ACC112 (cell line): ENCODE data around the gene CCND3.

Experiments
- H2AFZ ChIP-seq: fragments of 200-600 bp; sonication (generic); one replicate; pipeline ENCODE4 v1.6.0; 2017; ENCODE audit warnings: antibody characterized with exemption, low read length; ENCODE audit not compliant: unreplicated experiment
- H3K27ac ChIP-seq: fragments of 200-600 bp; sonication (generic); 2 replicates; pipeline ENCODE4 v1.5.1; 2014; ENCODE audit warnings: low read depth, mild to moderate bottlenecking, antibody characterized with exemption, low read length, moderate library complexity
- H3K27me3 ChIP-seq: fragments of 200-600 bp; sonication (generic); 2 replicates; pipeline ENCODE4 v1.6.1; 2014; ENCODE audit warnings: mild to moderate bottlenecking, antibody characterized with exemption, low read length, moderate library complexity, mixed read lengths; ENCODE audit not compliant: insufficient read depth
- H3K36me3 ChIP-seq: fragments of 200-600 bp; sonication (generic); 2 replicates; pipeline ENCODE4 v1.6.1; 2016; ENCODE audit warnings: mild to moderate bottlenecking, antibody characterized with exemption, low read length, moderate library complexity, mixed read lengths; ENCODE audit not compliant: insufficient read depth
- H3K4me1 ChIP-seq: fragments of 200-600 bp; sonication (generic); one replicate; pipeline ENCODE4 v1.6.1; 2016; ENCODE audit warnings: low read length, mixed read lengths; ENCODE audit not compliant: insufficient read depth, unreplicated experiment, control insufficient read depth
- H3K4me3 ChIP-seq: fragments of 200-600 bp; sonication (generic); 2 replicates; pipeline ENCODE4 v1.5.1; 2014; ENCODE audit warnings: mild to moderate bottlenecking, low read depth, low read length
- H3K79me2 ChIP-seq: fragments of 200-600 bp; sonication (generic); one replicate; pipeline ENCODE4 v1.6.0; 2016; ENCODE audit warnings: low read length; ENCODE audit not compliant: control insufficient read depth, unreplicated experiment, insufficient read depth

Gene CCND3

DNA sequence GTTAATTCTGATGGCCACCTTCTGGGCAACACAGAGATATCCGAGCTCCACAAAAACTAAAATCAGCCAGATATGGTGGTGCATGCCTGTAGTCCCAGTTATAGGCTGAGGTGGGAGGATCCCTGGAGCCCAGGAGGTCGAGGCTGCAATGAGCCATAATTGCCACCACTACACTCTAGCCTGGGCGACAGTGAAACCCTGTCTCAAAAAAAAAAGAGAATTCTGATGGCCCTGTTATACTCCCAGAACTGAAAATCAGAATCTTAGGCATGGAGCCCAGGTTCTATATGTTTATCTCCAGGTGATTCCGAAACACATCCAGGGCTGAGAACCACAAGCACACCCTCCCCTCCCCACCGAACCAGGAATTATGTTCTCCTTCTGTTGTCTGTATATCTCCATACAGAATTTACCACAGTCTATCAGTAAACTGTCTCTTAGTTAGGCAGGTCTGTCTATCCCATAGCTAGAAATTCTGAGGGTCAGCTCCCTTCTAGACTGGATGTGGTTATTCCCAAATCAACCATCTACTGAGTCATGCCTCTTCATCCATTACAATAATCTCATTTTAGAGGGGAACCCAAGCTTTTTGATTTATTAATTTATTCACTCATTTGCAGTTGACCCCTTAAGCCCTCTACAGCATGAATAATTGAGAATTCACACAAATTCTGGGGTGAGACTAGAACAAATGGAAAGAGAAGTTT lies 24.8 kb upstream of the CCND3 start:
- Histone ChIP-seq H3K4me3 (no peak overlapping the region), H3K27ac (peak overlapping the region; percentile 70), H3K27me3 (no peaks in the 10 kb centered on the region), H3K36me3 (no peaks in the 10 kb centered on the region), H2AFZ (no peak overlapping the region), H3K4me1 (peaks cover 39% of the 10 kb centered on the region), H3K79me2 (peaks cover 12% of the 10 kb centered on the region)

DNA sequence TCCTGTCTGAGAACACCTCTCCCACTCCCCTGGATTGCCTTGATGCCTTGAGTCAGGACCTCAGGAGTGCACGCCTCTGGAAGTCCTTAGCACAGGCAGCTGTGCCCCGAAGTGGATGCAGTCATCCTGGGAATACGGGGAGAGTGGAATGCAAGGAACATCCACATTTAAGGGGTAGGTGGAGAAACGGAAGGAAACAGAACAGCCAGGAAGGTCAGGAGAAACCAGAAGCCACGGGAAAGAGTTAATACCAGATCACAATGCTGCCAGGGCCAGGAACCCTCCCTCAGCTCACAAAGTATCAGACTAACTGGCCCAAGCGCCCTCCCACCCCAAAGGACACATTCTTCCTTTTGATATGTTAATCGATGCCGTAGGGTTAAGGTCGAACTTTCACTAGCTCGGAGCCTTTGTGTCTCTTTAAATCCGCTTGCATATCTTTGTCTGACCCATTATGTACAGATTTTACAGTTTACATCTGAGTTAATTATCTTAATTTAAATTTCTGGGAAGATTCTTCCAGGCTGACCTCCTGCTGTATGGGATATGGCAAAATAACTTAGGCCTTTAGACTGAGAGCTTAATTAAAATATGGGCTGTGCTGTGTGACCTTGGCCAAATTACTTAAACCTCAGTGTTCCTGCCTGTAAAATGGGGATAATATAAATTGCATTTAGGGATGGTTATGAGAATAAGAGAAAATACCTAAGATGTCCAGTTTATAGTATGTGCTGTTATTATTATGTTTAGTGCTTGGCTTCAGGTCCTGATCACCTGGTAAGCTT lies 24.0 kb upstream of the CCND3 start:
- Histone ChIP-seq H3K27ac (no peak overlapping the region), H3K4me3 (no peak overlapping the region), H2AFZ (no peak overlapping the region), H3K4me1 (peaks cover 32% of the 10 kb centered on the region), H3K79me2 (peaks cover 10% of the 10 kb centered on the region), H3K36me3 (no peaks in the 10 kb centered on the region), H3K27me3 (no peaks in the 10 kb centered on the region)

DNA sequence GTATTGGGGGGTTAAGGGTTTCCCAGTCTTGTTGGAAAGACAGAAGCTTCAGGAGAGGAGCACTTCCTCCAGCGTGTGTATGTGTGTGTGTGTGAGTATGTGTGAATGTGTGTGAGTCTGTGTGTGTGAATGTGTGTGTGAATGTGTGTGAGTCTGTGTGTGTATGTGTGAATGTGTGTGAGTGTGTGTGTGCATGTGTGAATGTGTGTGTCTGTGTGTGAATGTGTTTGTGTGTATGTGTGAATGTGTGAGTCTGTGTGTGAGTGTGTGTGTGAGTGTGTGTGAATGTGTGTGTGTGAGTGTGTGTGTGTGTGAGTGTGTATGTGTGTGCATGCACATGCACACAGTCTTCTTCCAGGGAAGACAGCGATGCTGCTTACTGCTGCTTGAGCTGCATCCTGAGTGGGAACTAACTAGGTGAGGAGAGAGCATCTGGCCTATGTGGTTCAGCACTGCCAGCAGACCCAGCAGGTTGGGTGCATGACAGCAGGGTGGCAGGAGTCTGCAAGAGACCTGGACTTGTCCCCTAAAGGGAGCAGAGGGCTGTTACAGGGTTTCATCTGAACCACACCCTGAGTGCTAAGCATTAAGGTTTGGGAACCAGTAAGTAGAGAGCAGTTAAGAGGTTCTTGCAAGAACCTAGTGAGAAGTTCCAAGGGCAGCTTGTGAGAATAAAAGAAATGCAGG lies 22.7 kb upstream of the CCND3 start:
- Histone ChIP-seq H3K4me3 (no peak overlapping the region), H3K27me3 (no peaks in the 10 kb centered on the region), H3K36me3 (no peaks in the 10 kb centered on the region), H3K4me1 (peaks cover 29% of the 10 kb centered on the region), H3K79me2 (peaks cover 7% of the 10 kb centered on the region), H3K27ac (no peak overlapping the region), H2AFZ (no peak overlapping the region)

- Histone ChIP-seq H3K27ac (no peak overlapping the region), H3K36me3 (no peaks in the 10 kb centered on the region), H3K4me1 (peaks cover 29% of the 10 kb centered on the region), H2AFZ (no peak overlapping the region), H3K27me3 (no peaks in the 10 kb centered on the region), H3K79me2 (peaks cover 7% of the 10 kb centered on the region), H3K4me3 (no peak overlapping the region)
Observed at GRCh38 chr6:41963371-41963770, 21.8 kb upstream of the CCND3 start.

DNA sequence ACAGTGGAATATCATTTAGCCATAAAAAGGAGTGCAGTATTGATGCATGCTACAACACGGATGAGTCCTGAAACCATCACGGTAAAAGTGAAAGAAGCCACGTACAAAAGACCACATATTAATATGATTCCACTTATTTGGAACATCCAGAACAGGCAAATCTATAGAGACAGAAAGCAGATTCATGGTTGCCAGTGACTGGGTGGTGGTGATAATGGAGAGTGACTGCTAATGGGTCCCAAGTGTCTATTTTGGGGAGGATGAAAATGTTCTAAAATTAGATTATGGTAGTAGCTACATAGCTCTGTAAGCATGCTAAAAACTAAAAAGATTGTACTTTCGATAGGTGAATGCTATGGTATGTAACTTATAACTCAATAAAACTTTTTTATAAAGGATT lies 18.4 kb upstream of the CCND3 start:
- Histone ChIP-seq H3K36me3 (no peaks in the 10 kb centered on the region), H3K4me1 (peaks cover 7% of the 10 kb centered on the region), H3K4me3 (no peak overlapping the region), H2AFZ (no peak overlapping the region), H3K79me2 (no peaks in the 10 kb centered on the region), H3K27me3 (no peaks in the 10 kb centered on the region), H3K27ac (no peak overlapping the region)

- no peaks in the 10 kb centered on the region for H3K36me3 ChIP-seq
- H3K4me1 ChIP-seq = peaks cover 7% of the 10 kb centered on the region
- H3K79me2 ChIP-seq = no peaks in the 10 kb centered on the region
- no peaks in the 10 kb centered on the region for H3K27me3 ChIP-seq
- H3K27ac ChIP-seq = no peak overlapping the region
- no peak overlapping the region for H3K4me3 ChIP-seq
- no peak overlapping the region for H2AFZ ChIP-seq
Observed at GRCh38 chr6:41958022-41958856, 16.6 kb upstream of the CCND3 start.

- Histone ChIP-seq H3K79me2 (no peaks in the 10 kb centered on the region), H3K27me3 (no peaks in the 10 kb centered on the region), H3K36me3 (no peaks in the 10 kb centered on the region), H3K4me1 (peaks cover 7% of the 10 kb centered on the region), H3K4me3 (no peak overlapping the region), H2AFZ (no peak overlapping the region), H3K27ac (no peak overlapping the region)
Observed at GRCh38 chr6:41957117-41957516, 15.5 kb upstream of the CCND3 start.

DNA sequence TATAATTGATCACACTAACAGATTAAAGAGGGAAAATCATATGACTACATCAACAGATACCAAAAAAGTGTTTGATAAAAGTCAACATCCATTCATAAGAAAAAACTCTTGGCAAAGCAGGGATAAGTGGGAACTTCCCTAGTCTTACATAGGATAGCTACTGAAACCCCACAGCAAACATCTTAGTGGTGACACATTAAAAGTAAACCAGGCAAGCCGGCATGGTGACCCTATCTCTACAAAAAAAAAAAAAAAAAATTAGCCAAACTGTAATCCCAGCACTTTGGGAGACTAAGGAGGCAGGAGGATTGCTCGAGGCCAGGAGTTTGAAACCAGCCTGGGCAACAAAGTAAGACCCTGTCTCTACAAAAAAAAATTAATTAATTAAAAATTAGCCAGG lies 13.8 kb upstream of the CCND3 start:
- H3K27ac ChIP-seq = no peak overlapping the region
- H3K4me1 ChIP-seq = no peaks in the 10 kb centered on the region
- H3K79me2 ChIP-seq = no peaks in the 10 kb centered on the region
- H2AFZ ChIP-seq = no peak overlapping the region
- no peaks in the 10 kb centered on the region for H3K27me3 ChIP-seq
- H3K4me3 ChIP-seq = no peak overlapping the region
- no peaks in the 10 kb centered on the region for H3K36me3 ChIP-seq

DNA sequence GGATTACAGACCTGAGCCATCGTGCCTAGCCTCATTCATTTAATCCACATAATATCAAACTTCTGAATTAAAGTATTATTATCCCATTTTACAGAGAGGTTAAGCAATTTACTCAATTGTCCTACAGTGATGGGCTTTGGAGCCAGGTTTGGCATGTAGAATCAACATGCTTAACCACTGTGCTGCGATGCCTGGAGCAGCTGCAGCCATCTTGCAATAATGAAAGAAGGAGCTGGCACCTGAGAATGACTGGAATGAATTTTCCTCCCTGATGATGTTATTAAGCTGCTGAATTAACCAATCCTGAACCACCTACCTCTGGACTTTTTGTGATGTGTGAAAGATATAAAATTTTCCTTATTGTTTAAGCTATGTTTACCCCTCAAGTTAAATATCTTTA lies 13.1 kb upstream of the CCND3 start:
- H3K4me3 ChIP-seq = no peak overlapping the region
- no peaks in the 10 kb centered on the region for H3K36me3 ChIP-seq
- no peak overlapping the region for H3K27ac ChIP-seq
- no peaks in the 10 kb centered on the region for H3K79me2 ChIP-seq
- no peak overlapping the region for H2AFZ ChIP-seq
- no peaks in the 10 kb centered on the region for H3K4me1 ChIP-seq
- H3K27me3 ChIP-seq = no peaks in the 10 kb centered on the region

GRCh38 chr6:41947581-41948220 lies 6.1 kb upstream of the CCND3 start:
- H3K4me1 ChIP-seq = peaks cover 4% of the 10 kb centered on the region
- no peak overlapping the region for H2AFZ ChIP-seq
- H3K79me2 ChIP-seq = peaks cover 10% of the 10 kb centered on the region
- H3K27me3 ChIP-seq = no peaks in the 10 kb centered on the region
- H3K27ac ChIP-seq = no peak overlapping the region
- H3K36me3 ChIP-seq = no peaks in the 10 kb centered on the region
- no peak overlapping the region for H3K4me3 ChIP-seq
